ENCODE data around the gene TLN1.

TLN1 gene

DNA sequence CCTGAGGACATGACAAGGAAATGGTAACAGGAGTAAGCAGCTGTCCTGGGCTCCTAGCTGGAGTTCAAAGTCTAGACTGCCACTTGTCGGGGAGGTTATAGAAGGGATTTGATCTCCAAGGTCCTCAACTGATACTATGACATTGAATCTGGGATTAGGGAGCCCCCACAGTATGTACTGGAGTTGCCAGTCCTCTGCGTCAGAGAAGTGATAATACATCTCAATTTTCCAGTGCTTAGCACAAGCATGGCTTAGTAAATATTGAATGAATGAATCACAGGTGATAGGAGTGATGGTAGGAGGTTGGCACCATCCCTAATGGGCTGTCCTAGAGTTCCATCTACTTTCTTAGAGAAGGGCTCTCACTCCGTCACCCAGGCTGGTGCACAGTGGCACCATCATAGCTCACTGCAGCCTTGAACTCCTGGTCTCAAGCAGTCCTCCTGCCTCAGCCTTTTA lies 36.0 kb downstream of the TLN1 start:
- peak overlapping the region; percentile 45 for H3K27ac ChIP-seq
- TF ChIP-seq, protein P1, sequence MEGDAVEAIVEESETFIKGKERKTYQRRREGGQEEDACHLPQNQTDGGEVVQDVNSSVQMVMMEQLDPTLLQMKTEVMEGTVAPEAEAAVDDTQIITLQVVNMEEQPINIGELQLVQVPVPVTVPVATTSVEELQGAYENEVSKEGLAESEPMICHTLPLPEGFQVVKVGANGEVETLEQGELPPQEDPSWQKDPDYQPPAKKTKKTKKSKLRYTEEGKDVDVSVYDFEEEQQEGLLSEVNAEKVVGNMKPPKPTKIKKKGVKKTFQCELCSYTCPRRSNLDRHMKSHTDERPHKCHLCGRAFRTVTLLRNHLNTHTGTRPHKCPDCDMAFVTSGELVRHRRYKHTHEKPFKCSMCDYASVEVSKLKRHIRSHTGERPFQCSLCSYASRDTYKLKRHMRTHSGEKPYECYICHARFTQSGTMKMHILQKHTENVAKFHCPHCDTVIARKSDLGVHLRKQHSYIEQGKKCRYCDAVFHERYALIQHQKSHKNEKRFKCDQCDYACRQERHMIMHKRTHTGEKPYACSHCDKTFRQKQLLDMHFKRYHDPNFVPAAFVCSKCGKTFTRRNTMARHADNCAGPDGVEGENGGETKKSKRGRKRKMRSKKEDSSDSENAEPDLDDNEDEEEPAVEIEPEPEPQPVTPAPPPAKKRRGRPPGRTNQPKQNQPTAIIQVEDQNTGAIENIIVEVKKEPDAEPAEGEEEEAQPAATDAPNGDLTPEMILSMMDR (conservative IDR thresholded peaks at IDR 0.05; ENCODE audit: low read depth) = no peak
- no peak for DNase-seq (ENCODE audit: low spot score)
- ChIA-PET CTCF (interaction anchor here (0.7 to 2.5 kb wide), 16 partner anchors 10 to 87 kb away, joined by 3 to 11 read pairs (median 6); partner anchors contain the start of genes ARHGEF39, CA9, CCDC107 and RMRP), POLR2A (ENCODE audit: low non-redundant PET) (no interaction called here)

DNA sequence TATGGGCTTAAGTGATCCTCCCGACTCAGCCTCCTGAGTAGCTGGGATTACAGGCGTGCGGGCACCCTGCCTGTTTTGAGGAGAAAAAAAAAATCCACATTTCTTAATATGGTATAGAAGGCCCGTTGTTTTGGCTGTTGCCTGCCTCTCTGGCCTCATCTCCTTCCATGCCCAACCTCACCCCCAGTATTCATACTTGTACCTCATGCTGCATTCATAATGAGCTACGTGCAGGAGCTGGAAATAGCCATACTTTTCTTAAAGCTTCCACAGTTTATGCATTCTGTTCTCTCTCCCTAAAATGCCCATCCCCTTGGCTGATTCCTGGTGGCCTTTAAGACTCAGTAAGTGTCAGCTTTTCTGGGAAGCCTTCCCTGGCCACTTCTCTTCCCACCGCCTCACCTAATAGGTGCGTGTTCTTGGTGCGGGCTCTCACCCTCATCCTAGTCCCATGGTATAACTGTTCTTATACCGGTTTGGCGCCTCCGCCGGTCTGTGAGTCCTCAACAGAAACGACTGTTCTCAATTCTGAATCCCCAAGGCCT lies 40.2 kb downstream of the TLN1 start:
- TF ChIP-seq, protein P1 (conservative IDR thresholded peaks at IDR 0.05; ENCODE audit: low read depth) = no peak
- ChIA-PET POLR2A (ENCODE audit: low non-redundant PET) (no interaction called here), CTCF (interaction anchor here (0.5 to 0.6 kb wide), 3 partner anchors 45 to 68 kb away, joined by 4 to 5 read pairs (median 4); no protein-coding TSS in a partner anchor)
- peak overlapping the region; percentile 93 for H3K27ac ChIP-seq
- DNase-seq (ENCODE audit: low spot score) = no peak

DNA sequence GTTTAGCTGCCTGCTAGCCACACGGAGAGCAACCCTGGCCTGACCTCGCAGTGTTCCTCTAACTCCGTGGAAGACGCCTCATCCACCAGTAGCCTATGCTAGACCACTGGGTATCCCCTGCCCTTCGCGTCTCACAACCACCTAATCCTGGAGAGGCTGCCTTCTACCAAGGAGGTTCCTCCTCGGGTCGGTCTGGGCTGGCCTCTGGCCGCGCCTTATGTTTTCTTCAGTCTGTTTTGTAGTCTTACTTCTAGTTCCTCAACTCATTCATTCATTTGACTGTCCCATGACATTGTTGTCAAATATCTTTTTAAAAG lies 40.7 kb downstream of the TLN1 start:
- ChIA-PET POLR2A (ENCODE audit: low non-redundant PET) (no interaction called here), CTCF (interaction anchor here (0.5 to 2.0 kb wide), 5 partner anchors 32 to 68 kb away, joined by 4 to 8 read pairs (median 4); partner anchors contain the start of genes CCDC107 and RMRP)
- TF ChIP-seq, protein P1 (conservative IDR thresholded peaks at IDR 0.05; ENCODE audit: low read depth) = no peak
- no peak for DNase-seq (ENCODE audit: low spot score)
- H3K27ac ChIP-seq = peak overlapping the region; percentile 93

DNA sequence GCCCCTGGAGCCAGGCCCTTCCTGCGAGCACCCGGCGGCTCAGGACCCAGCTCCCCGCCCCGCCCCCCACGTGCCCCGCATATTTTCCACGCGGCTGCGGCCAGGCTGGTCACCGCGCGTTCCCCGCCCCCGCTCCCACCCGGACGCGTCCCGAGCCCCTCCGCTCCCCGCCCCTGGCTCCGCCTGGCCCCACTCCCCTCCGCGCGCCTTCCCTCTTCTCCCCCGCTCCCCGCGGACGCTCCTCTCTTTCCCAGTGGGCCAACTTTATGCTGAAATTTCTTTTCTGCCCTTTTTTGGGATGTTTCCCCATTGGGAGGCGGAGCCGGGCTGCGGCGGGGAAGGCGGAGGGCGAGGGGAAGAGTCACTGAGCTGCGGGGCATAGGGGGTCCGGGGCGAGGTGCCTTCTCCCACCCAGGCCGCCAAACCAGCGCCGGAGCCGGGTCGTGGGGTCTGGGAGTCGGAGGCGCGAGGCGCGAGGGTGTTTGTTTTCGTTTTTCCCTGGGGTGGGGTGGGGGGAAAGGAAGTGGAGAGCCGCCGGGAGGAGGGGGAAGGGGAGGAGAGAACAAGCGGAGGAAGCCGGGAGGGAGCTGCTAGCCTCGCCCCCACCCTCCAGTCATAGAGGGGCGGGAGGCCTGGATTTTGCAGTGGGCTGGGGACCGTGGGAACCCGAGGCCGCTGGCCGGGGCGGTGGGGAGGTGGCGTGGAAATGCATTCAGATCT lies 41.2 kb downstream of the TLN1 start:
- POLR2A ChIA-PET (ENCODE audit: low non-redundant PET) = interaction anchor here (0.5 to 1.0 kb wide), 2 partner anchors 30 to 844 kb away, joined by 3 to 4 read pairs; no protein-coding TSS in a partner anchor
- CTCF ChIA-PET = interaction anchor here (0.6 to 2.0 kb wide), 4 partner anchors 32 to 45 kb away, joined by 3 to 8 read pairs (median 4); partner anchors contain the start of genes CCDC107 and RMRP
- DNase-seq (ENCODE audit: low spot score) = peak; percentile 63
- TF ChIP-seq, protein P1 (conservative IDR thresholded peaks at IDR 0.05; ENCODE audit: low read depth) = no peak
- peak overlapping the region; percentile 93 for H3K27ac ChIP-seq

DNA sequence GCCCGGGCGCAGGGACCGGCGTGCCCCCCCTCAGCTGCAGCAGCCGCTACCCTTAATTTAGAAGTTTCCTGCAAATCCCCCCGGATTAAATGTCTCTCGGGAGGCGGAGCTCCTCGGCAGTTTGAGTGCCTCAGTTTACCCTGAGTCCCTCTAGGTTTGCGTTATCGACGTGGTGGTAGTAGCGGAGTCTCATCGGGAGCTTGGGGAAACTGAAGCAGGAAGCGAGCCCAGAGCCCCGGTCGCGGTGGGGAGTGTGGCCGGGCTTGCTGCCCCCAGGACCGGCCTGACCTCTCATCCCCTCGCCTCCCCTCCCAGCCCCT lies 41.7 kb downstream of the TLN1 start:
- POLR2A ChIA-PET (ENCODE audit: low non-redundant PET) = interaction anchor here (0.5 to 1.0 kb wide), 2 partner anchors 29 to 844 kb away, joined by 3 to 4 read pairs; no protein-coding TSS in a partner anchor
- peak overlapping the region; percentile 93 for H3K27ac ChIP-seq
- no peak for DNase-seq (ENCODE audit: low spot score)
- CTCF ChIA-PET = interaction anchor here (0.6 to 2.0 kb wide), 3 partner anchors 31 to 44 kb away, joined by 3 to 8 read pairs (median 4); partner anchors contain the start of genes CCDC107 and RMRP
- TF ChIP-seq, protein P1 (conservative IDR thresholded peaks at IDR 0.05; ENCODE audit: low read depth) = no peak

DNA sequence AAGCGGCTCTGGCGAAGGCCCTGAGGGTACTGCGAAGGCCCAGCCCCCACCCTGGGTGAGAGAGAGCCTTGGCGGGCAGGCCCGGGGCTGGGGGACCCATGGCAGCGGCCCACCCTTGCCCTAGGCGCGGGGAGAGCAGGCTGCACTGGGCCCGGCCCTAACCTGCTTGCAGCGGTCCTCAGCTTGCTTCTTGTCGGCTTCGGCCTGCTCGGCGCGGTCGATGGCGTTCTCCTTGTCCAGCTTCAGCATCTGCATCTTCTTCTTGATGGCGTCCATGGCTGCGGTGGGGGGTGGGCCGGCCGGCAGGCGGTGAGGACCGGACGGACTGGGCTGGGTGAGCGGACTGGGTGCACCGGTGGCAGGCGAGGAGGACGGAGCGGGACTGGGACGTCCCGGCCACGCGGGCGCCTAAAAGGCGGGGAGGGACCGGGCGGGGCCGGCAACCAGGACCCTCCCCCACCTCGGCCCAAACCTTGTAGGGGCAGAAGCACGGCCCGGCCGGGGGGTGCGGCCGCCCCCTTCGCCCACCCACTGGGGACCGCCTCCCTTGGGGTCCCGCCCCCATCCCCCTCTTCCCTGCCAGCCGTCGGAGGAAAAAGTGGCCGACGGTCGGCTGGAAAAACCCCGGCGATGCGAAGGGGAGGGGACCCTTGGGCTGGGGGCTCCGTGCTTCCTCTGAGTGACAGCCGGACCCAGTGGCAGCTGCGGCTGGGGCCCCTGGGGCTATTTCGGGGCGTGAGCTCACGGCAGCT lies 42.3 kb downstream of the TLN1 start, which contains the start of gene TPM2:
TSS of gene TPM2 (minus strand) at position 384 of the 752 bp plus-strand sequence. CDS start at position 276, 108 bp downstream.
- ChIA-PET POLR2A (ENCODE audit: low non-redundant PET) (interaction anchor here (1.0 to 2.1 kb wide), 3 partner anchors 10 to 29 kb away, joined by 3 to 6 read pairs (median 3); partner anchors contain the start of gene ARHGEF39), CTCF (interaction anchor here (0.6 to 2.0 kb wide), 4 partner anchors 31 to 101 kb away, joined by 3 to 8 read pairs (median 4); partner anchors contain the start of genes CCDC107 and RMRP)
- H3K27ac ChIP-seq = peak within 1 kb of the TSS; percentile 93
- DNase-seq (ENCODE audit: low spot score) = peak; percentile 65
- TF ChIP-seq, protein P1 (conservative IDR thresholded peaks at IDR 0.05; ENCODE audit: low read depth) = no peak

Data from RWPE1 (cell line).